ENCODE data around the gene ABI3BP.

DNA sequence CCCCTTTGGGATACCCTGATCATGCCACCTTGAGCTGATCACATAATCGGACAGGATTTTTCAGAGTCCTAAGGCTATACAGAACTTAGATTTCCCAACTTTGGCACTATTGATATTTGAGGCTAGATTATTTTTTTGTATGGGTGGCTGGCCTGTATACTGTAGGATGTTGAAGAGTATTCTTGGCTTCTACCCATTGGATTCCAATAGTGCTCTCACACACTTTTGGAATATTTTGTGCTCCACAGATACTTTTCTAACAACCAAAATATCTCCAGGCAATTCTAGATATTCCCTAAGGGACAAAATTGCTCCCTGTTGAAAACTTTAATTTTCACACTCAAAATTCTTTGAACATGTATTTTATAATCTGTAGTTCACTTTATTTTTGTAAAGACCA lies 125.1 kb downstream of the ABI3BP start:
- TF ChIP-seq, protein P1, sequence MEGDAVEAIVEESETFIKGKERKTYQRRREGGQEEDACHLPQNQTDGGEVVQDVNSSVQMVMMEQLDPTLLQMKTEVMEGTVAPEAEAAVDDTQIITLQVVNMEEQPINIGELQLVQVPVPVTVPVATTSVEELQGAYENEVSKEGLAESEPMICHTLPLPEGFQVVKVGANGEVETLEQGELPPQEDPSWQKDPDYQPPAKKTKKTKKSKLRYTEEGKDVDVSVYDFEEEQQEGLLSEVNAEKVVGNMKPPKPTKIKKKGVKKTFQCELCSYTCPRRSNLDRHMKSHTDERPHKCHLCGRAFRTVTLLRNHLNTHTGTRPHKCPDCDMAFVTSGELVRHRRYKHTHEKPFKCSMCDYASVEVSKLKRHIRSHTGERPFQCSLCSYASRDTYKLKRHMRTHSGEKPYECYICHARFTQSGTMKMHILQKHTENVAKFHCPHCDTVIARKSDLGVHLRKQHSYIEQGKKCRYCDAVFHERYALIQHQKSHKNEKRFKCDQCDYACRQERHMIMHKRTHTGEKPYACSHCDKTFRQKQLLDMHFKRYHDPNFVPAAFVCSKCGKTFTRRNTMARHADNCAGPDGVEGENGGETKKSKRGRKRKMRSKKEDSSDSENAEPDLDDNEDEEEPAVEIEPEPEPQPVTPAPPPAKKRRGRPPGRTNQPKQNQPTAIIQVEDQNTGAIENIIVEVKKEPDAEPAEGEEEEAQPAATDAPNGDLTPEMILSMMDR (IDR thresholded peaks at IDR 0.05): no peak
- TF ChIP-seq POLR2A (IDR thresholded peaks at IDR 0.05): no peak
